ENCODE data around the gene CNTN1. TPM values are rescaled to one million over a fixed set of nuclear protein-coding genes. Genes with fewer than 3 reads are reported as not detected.

Gene CNTN1
- total RNA-seq, 1 donor from 2014 or later = 0.46 TPM

GRCh38 chr12:40727774-40728483 is 35.7 kb downstream of the CNTN1 start:
- TF ChIP-seq CTCF (IDR thresholded peaks at IDR 0.05; ENCODE audit: unreplicated experiment) = no peak
- Mint-ChIP-seq H3K27me3 (ENCODE audit: unreplicated experiment) (no peaks in the 10 kb centered on the region), H3K27ac (ENCODE audit: unreplicated experiment) (no peak overlapping the region), H3K9me3 (ENCODE audit: unreplicated experiment) (no peaks in the 10 kb centered on the region), H3K4me1 (ENCODE audit: unreplicated experiment) (no peaks in the 10 kb centered on the region), H3K4me3 (ENCODE audit: unreplicated experiment) (no peak overlapping the region), H3K36me3 (ENCODE audit: low read depth, unreplicated experiment) (no peaks in the 10 kb centered on the region)
- no peak for DNase-seq (ENCODE audit: low spot score)

GRCh38 chr12:40730281-40730680 is 38.0 kb downstream of the CNTN1 start:
- Mint-ChIP-seq H3K27ac (ENCODE audit: unreplicated experiment) (no peak overlapping the region), H3K27me3 (ENCODE audit: unreplicated experiment) (no peaks in the 10 kb centered on the region)
- DNase-seq (ENCODE audit: low spot score) = no peak

GRCh38 chr12:40733871-40734270 is 41.6 kb downstream of the CNTN1 start:
- Mint-ChIP-seq H3K27ac (ENCODE audit: unreplicated experiment) (no peak overlapping the region), H3K27me3 (ENCODE audit: unreplicated experiment) (no peaks in the 10 kb centered on the region), H3K4me3 (ENCODE audit: unreplicated experiment) (no peak overlapping the region), H3K4me1 (ENCODE audit: unreplicated experiment) (no peaks in the 10 kb centered on the region), H3K9me3 (ENCODE audit: unreplicated experiment) (no peaks in the 10 kb centered on the region), H3K36me3 (ENCODE audit: low read depth, unreplicated experiment) (no peaks in the 10 kb centered on the region)
- no peak for DNase-seq (ENCODE audit: low spot score)
- TF ChIP-seq CTCF (IDR thresholded peaks at IDR 0.05; ENCODE audit: unreplicated experiment) = no peak

More at GRCh38 chr12:40730281-40730680, 38.0 kb downstream of the CNTN1 start:
- Mint-ChIP-seq H3K36me3 (ENCODE audit: low read depth, unreplicated experiment) (no peaks in the 10 kb centered on the region), H3K9me3 (ENCODE audit: unreplicated experiment) (no peaks in the 10 kb centered on the region), H3K4me3 (ENCODE audit: unreplicated experiment) (no peak overlapping the region), H3K4me1 (ENCODE audit: unreplicated experiment) (no peaks in the 10 kb centered on the region)
- no peak for TF ChIP-seq CTCF (IDR thresholded peaks at IDR 0.05; ENCODE audit: unreplicated experiment)

- Mint-ChIP-seq H3K4me3 (ENCODE audit: unreplicated experiment) (no peak overlapping the region), H3K9me3 (ENCODE audit: unreplicated experiment) (no peaks in the 10 kb centered on the region), H3K36me3 (ENCODE audit: low read depth, unreplicated experiment) (no peaks in the 10 kb centered on the region)
Measured at GRCh38 chr12:40734276-40734675, 42.0 kb downstream of the CNTN1 start.

More at GRCh38 chr12:40734276-40734675, 42.0 kb downstream of the CNTN1 start:
- no peak for DNase-seq (ENCODE audit: low spot score)
- no peaks in the 10 kb centered on the region for H3K4me1 Mint-ChIP-seq (ENCODE audit: unreplicated experiment)
- H3K27me3 Mint-ChIP-seq (ENCODE audit: unreplicated experiment) = no peaks in the 10 kb centered on the region
- H3K27ac Mint-ChIP-seq (ENCODE audit: unreplicated experiment) = no peak overlapping the region
- no peak for TF ChIP-seq CTCF (IDR thresholded peaks at IDR 0.05; ENCODE audit: unreplicated experiment)

Data from endothelial cell (in vitro differentiated cells).